Fibroblast of mammary gland (primary cell): ENCODE measurements around the gene NET1.

ENCODE experiments used
- DNase-seq: peaks from one replicate; pipeline ENCODE4 v3.0.0-alpha.2; 2010; ENCODE audit warnings: low read depth
- H3K4me3 ChIP-seq: 2 replicates; pipeline ENCODE4 v1.5.1; 2011; ENCODE audit warnings: low read depth, mild to moderate bottlenecking, low read length, moderate library complexity; ENCODE audit not compliant: control insufficient read depth
- CTCF ChIP-seq: conservative IDR thresholded peaks from 2 replicates; pipeline ENCODE4 v1.5.1; 2011; ENCODE audit warnings: low read depth, low read length, inconsistent platforms; ENCODE audit not compliant: control insufficient read depth, insufficient read depth

Gene NET1

GRCh38 chr10:5447611-5448071 is 35.3 kb downstream of the NET1 start:
- H3K4me3 ChIP-seq = peak overlapping the region; percentile 70
- no peak for DNase-seq
- TF ChIP-seq CTCF = no peak

- TF ChIP-seq CTCF = no peak
- H3K4me3 ChIP-seq = peak overlapping the region; percentile 3
- no peak for DNase-seq
These were observed 36.1 kb downstream of the NET1 start for GRCh38 chr10:5448333-5449001.

GRCh38 chr10:5449227-5449626 is 36.9 kb downstream of the NET1 start:
- H3K4me3 ChIP-seq = peak overlapping the region; percentile 20
- no peak for DNase-seq

GRCh38 chr10:5449823-5450222 is 37.5 kb downstream of the NET1 start:
- no peak overlapping the region for H3K4me3 ChIP-seq
- TF ChIP-seq CTCF = peak; percentile 21
- peak; percentile 84 for DNase-seq

More at GRCh38 chr10:5449227-5449626, 36.9 kb downstream of the NET1 start:
- no peak for TF ChIP-seq CTCF

- no peak for DNase-seq
- no peak overlapping the region for H3K4me3 ChIP-seq
- TF ChIP-seq CTCF = no peak
These were observed 38.4 kb downstream of the NET1 start for GRCh38 chr10:5450605-5451384.

GRCh38 chr10:5453749-5454489 is 41.6 kb downstream of the NET1 start:
- DNase-seq = no peak
- H3K4me3 ChIP-seq = no peak overlapping the region
- no peak for TF ChIP-seq CTCF
